ENCODE measurements around the gene TMPRSS11D.

Gene TMPRSS11D, protein sequence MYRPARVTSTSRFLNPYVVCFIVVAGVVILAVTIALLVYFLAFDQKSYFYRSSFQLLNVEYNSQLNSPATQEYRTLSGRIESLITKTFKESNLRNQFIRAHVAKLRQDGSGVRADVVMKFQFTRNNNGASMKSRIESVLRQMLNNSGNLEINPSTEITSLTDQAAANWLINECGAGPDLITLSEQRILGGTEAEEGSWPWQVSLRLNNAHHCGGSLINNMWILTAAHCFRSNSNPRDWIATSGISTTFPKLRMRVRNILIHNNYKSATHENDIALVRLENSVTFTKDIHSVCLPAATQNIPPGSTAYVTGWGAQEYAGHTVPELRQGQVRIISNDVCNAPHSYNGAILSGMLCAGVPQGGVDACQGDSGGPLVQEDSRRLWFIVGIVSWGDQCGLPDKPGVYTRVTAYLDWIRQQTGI

DNA sequence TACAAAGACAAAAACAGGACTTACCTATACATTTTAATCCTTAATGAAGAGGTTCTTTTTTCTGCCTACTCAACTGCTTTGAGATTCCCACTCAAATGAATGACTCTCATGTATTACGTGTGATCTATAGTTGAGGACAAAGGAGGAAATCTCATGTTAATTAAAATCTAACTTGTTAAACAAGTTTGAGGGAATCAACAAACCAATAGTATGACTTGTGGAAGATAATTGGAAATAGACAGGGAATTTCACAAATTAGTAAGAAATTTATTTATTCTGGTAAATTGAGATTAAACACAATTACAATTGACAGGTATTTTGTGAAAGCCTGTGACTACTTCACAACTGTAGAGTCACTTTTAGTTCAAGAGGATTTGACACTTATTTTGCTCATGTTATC is at the start of gene TMPRSS11D:
TSS of gene TMPRSS11D (minus strand) at position 101 of the 400 bp plus-strand sequence. CDS start at position 32, 69 bp downstream.
- DNase-seq = no peak

DNA sequence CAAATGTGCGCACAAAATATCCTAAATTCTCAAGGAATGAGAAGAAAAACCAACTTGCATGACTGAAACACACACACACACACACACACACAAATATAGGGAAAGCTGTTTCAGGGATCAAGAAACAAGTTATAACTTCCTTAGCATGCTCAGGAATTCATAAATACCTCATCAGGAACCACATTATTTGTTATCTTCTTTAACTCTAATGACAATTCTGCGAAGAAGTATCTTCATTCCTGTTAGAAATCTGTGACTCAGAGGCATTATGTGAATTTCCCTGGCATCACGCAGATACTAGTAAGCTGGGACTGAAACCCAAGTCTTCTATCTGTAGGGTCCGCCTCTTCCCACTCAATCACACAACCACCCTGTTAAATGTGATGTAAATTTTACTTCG is 49.2 kb upstream of the TMPRSS11D start:
- DNase-seq = no peak

GRCh38 chr4:67931256-67931655 is 47.5 kb upstream of the TMPRSS11D start:
- DNase-seq = no peak

- no peak for DNase-seq
Measured at GRCh38 chr4:67929426-67929825, 45.6 kb upstream of the TMPRSS11D start.

DNA sequence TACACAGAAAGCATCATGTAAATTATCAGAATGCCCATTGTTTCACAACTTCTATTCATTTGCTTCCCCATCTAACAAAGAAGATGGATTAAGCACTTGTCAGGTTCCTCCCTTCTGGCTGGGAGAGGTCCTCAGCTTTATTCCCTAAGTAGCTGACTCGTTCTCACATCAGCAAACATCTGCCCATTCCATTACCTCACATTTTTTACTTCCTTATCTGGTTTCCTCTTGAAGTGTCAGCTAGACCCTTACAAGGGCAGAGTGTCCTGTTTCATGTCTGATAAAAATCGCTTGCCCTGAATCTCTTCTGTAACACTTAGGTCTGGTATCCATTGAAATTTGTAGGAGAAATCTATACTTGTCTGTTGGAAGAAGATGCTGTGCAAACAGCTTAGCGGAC is 44.7 kb upstream of the TMPRSS11D start:
- DNase-seq = no peak

DNA sequence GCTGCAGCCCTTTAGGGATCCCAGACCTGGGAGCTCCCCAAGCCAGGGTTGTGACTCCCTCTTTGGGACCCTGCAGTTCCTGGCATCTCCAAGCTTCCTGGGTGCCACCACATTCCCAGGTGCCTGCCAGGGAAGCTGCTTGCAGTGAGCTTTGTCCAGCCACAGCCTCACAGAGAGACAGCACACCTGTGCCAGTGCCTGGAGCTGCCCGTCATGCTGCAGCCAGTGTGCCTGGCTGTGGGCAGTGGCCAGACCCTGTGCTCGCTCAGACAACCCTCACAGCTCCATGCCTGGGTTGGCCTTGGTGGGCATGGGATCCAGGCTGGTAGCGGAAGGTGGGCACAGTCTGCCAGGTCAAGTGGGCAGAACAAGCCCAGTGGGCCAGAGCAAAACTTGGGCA is 43.4 kb upstream of the TMPRSS11D start:
- DNase-seq = no peak

DNA sequence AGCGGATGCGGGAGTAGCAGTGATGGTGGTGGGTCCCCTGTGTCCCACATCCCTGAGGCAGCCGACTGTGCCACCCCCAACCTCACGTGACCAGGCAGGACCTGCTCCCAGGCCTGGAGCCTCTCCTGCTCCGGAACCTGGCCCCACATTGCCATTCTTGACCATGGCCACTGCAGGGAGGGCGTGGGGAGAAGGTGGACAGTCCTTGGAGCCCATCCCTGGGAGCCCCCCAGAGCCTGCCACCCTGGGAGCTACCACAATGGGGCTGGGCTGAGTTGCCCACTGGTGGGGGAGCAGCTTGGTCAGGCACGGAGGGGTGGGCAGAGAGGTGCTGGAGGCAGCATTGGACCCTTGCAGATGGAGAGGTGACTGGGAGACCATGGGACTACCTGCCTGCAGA is 42.7 kb upstream of the TMPRSS11D start:
- DNase-seq = no peak

- no peak for DNase-seq
Measured at GRCh38 chr4:67922697-67923096, 38.9 kb upstream of the TMPRSS11D start.

- DNase-seq = no peak
Measured at GRCh38 chr4:67918428-67918827, 34.6 kb upstream of the TMPRSS11D start.

DNA sequence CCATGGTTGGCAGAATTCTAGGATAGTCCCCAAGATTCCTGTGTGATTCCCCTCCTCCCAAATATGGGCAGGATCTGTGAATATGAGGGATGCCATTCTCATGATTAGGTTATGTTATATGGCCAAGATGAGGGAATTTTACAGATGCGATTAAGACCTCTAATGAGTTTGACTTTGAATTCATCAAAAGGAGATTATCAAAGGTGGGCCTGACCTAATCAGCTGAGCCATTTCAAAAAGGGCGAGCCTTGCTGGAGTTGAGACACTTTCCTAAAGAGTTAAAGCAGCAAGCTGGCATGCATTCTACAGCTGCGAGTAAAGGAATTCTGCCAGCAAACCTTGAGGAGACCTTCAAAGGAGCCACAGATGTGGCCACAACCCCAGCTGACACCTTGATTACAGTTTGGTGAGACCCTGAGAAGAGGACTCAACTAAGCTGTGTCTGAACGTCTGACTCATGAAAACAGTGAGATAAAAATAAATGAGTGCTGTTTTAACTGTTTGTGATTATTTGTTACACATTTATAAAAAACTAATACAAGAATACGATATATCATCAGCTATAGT is 31.7 kb upstream of the TMPRSS11D start:
- no peak for DNase-seq

GRCh38 chr4:67912080-67912479 is 28.3 kb upstream of the TMPRSS11D start:
- no peak for DNase-seq

DNA sequence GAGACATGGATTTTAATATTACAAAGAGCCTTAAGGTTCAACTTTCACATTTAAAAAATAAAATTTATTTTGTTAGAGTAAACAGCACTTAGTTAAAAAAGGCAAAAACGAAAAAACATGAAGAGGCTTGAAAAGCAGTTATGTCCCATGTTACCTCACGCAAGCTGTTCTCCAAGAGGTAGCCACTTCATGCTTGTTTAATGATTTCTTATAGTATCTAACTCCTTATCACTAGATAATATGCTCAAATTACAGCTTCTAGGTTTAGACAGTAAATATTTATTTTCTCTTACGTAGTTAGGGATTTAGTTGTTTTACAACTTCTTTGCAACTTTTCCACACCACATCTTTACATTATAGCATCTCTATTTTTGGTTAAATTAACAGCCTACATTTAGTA is 27.8 kb upstream of the TMPRSS11D start:
- DNase-seq = no peak

- no peak for DNase-seq
Measured at GRCh38 chr4:67911141-67911540, 27.3 kb upstream of the TMPRSS11D start.

GRCh38 chr4:67910585-67910905 is 26.7 kb upstream of the TMPRSS11D start:
- no peak for DNase-seq

DNA sequence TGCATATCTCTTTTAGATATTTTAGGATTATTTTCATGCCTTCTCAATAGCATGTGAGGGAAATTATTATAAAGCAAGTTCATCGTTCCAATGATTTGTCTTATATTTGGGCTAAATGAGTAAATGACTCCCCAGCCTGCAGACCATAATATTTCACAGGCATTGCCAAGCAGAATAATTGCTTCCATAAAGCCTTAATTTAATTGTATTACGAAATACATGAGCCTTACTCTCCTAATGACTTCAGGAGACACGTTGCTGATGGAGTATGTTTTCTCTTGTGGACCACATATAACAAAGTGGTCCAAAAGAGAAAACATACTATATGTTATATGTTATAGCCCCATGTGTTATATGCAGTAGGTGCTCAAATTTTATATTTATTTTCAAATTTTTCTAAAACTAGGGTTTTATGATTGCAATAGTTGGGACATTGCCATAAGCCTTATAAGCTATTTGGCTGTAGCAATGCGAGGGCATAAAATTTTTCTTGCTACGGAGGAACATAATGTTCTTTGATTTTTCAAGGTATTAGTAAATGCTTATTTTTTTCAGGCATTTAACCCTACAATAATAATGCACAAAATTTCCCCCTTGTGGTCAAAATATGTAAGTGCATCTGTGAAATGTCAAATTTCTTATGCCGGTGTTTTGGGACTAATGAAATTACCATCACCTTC is 26.2 kb upstream of the TMPRSS11D start:
- DNase-seq = no peak

- DNase-seq = no peak
Measured at GRCh38 chr4:67907650-67908049, 23.8 kb upstream of the TMPRSS11D start.

GRCh38 chr4:67899096-67899495 is 15.3 kb upstream of the TMPRSS11D start:
- DNase-seq = no peak

DNA sequence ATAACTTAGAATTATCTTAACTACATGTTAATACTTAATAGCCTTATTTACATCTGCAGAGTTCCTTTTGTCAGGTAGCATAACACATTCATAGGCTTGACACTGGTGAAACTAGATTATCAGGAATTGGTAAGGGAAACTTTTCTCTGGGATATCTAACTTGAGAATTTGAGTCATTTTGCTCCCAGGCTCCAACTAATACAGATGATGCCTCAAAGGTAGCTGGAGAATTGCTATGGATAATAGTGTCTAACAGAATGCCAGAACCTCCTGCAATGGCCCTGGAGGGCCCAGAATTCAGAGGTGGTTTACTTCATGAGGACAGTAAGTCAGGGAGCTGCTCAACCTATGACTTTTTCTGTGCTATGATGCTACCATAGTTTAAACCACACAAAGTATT is 13.9 kb upstream of the TMPRSS11D start:
- no peak for DNase-seq

DNA sequence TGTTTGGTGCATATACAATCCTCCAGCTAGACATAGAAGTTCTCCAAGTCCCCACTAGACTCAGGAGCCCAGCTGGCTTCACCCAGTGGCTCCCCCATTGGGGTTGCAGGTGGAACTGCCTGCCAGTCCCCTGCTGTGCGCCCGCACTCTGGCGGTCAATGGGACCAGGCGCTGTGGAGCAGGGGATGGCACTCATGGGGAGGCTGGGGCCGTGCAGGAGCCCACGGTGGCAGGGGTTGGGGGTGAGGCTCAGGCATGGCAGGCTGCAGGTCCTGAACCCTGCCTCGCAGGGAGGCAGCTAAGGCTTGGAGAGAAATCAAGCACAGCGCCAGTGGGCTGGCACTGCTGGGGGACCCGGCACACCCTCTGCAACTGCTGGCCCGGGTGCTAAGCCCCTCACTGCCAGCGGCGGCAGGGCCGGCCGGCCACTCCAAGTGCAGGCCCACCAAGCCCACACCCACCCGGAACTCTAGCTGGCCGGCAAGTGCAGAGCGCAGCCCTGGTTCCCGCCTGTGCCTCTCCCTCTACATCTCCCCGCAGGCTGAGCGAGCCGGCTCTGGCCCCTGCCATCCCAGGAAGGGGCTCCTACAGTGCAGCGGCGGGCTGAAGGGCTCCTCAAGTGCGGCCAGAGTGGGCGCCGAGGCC is 12.7 kb upstream of the TMPRSS11D start:
- no peak for DNase-seq

DNA sequence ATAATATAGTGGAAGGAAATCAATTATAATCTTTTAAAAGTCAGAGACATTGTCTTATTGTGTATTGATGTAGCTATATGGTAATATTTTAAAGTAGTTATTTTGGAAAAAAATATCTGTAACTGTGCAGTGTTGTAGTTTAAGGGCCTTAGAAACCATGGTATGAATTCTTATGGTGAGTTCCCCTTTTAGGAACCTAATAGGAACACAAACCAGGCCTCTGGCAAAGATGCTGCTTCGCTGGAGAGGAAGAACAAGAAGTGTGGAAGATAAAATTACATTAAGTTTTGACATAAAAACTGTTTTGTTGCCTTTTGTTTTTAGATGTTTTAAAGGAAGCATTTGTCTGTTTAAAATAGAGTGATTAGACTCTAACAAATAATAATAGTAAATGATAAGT is 10.9 kb upstream of the TMPRSS11D start:
- DNase-seq = no peak

GRCh38 chr4:67892905-67893304 is 9.1 kb upstream of the TMPRSS11D start:
- no peak for DNase-seq

GRCh38 chr4:67892253-67892652 is 8.5 kb upstream of the TMPRSS11D start:
- DNase-seq = no peak

DNA sequence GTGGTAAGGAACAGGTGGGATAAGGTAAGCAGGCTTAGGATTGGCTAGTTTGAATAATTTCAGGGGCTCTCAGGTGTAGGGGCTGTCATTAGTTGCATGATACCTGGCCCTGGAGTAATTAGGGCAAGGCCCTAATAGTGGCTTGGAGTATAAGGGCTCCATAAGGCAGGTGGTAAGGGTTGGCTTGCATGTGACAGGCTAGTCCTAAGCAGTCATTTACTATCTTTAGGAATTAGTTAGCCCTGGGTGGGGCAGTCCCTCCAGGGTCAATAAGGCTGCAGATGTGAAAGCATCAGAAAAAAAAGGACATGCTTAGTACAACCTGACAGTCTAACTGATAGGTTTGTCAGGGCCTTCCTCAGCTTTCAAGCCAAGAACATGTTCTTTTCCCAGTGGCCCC is 7.8 kb upstream of the TMPRSS11D start:
- DNase-seq = no peak

DNA sequence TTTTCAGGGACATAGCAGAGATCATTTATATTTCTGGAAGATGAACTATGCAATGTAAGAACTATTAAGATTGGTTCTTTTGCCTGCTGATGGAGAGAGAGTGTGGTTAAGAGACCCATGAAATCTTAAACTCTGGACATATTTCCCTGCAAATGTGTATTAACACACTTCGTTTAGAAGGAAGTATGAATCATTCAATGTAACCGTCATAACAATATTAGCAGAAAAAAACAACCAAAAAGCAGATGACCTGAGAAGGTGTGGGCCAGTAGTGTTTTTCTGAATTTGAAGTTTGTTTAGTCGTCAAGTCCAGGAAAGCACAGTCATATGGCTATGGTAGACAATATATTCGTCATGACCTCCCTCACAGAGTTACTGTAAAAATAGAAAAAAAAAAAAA is 2.5 kb upstream of the TMPRSS11D start:
- DNase-seq = no peak

Measured in stimulated activated CD4-positive, alpha-beta T cell treated with anti-CD3 and anti-CD28 coated beads, Interleukin-15, amount 100 ng/mL, for 24 hours (primary cell).